Hepatocyte (in vitro differentiated cells): ENCODE measurements around the gene DBN1. TPM values are rescaled to one million over a fixed set of nuclear protein-coding genes. Genes with fewer than 3 reads are reported as not detected.

ENCODE experiments used
- DNase-seq: peaks from one replicate; pipeline ENCODE4 v3.0.0-alpha.2; 2016; ENCODE audit warnings: low spot score
- H2AFZ ChIP-seq: fragments of 200-600 bp; sonication (generic); 2 replicates; pipeline ENCODE4 v1.6.0; 2016; ENCODE audit warnings: antibody characterized with exemption, mild to moderate bottlenecking
- H3K27ac ChIP-seq: fragments of 200-600 bp; sonication (generic); 2 replicates; pipeline ENCODE4 v1.5.1; 2016; ENCODE audit warnings: mild to moderate bottlenecking
- H3K27me3 ChIP-seq: fragments of 200-600 bp; sonication (generic); 2 replicates; pipeline ENCODE4 v1.6.1; 2016
- H3K36me3 ChIP-seq: fragments of 200-600 bp; sonication (generic); replicated peaks from 2 replicates; pipeline ENCODE4 v1.5.1; 2016; ENCODE audit warnings: low read depth; ENCODE audit not compliant: insufficient read depth
- H3K4me1 ChIP-seq: fragments of 200-600 bp; sonication (generic); 2 replicates; pipeline ENCODE4 v1.5.1; 2016; ENCODE audit warnings: mild to moderate bottlenecking, moderate library complexity; ENCODE audit not compliant: insufficient read depth
- H3K4me2 ChIP-seq: fragments of 200-600 bp; sonication (generic); 2 replicates; pipeline ENCODE4 v1.6.0; 2016
- H3K4me3 ChIP-seq: fragments of 200-600 bp; sonication (generic); 2 replicates; pipeline ENCODE4 v1.5.1; 2016; ENCODE audit warnings: mild to moderate bottlenecking
- H3K79me2 ChIP-seq: fragments of 200-600 bp; sonication (generic); 2 replicates; pipeline ENCODE4 v1.6.0; 2017; ENCODE audit warnings: mild to moderate bottlenecking
- H3K9me2 ChIP-seq: fragments of 200-600 bp; sonication (generic); replicated peaks from 2 replicates; pipeline ENCODE4 v1.6.0; 2017; ENCODE audit warnings: mild to moderate bottlenecking; ENCODE audit not compliant: insufficient read depth
- H3K9me3 ChIP-seq: fragments of 200-600 bp; sonication (generic); 2 replicates; pipeline ENCODE4 v1.5.1; 2016; ENCODE audit warnings: low read depth, mild to moderate bottlenecking
- H4K20me1 ChIP-seq: fragments of 200-600 bp; sonication (generic); 2 replicates; pipeline ENCODE4 v1.6.0; 2016; ENCODE audit warnings: mild to moderate bottlenecking; ENCODE audit not compliant: insufficient read depth, poor library complexity, severe bottlenecking
- EZH2 ChIP-seq: fragments of 200-600 bp; sonication (generic); IDR thresholded peaks from 2 replicates; pipeline ENCODE4 v1.6.1; 2016; ENCODE audit warnings: antibody characterized with exemption, mild to moderate bottlenecking, borderline replicate concordance
- EZH2phosphoT487 ChIP-seq: fragments of 200-600 bp; sonication (generic); IDR thresholded peaks from one replicate; pipeline ENCODE4 v1.6.1; 2018; ENCODE audit warnings: antibody characterized with exemption, mild to moderate bottlenecking, low read depth, moderate library complexity; ENCODE audit not compliant: unreplicated experiment, severe bottlenecking
- WGBS: methylation state at CpG from one replicate; pipeline ENCODE4 v1.1.6; 2016; ENCODE audit warnings: low lambda C conversion rate; ENCODE audit errors: missing lambda C conversion rate; 5-methylcytosine and 5-hydroxymethylcytosine counted together
- polyA plus RNA-seq: library from polyadenylated mRNA; unstranded; fragments of >200 nt; fragmentation: Nextera tagmentation; extraction: Ambion mirVana; gene quantifications from 2 replicates; pipeline ENCODE4 v1.2.1, GENCODE V29; 2016
- total RNA-seq: library from RNA; depleted of rRNA; stranded (reverse); fragments of >200 nt; gene quantifications from 2 replicates; pipeline ENCODE4 v1.2.3, GENCODE V29; 2014
- TF ChIP-seq, protein P1 (sequence below): fragments of 200-600 bp; sonication (generic); IDR thresholded peaks from 2 replicates; pipeline ENCODE4 v1.5.1; 2016; ENCODE audit warnings: antibody characterized with exemption, mild to moderate bottlenecking; ENCODE audit not compliant: poor library complexity

The DBN1 gene
- total and polyA plus RNA-seq, 2 experiments from 2014 or later, result 107 to 122 TPM

DNA sequence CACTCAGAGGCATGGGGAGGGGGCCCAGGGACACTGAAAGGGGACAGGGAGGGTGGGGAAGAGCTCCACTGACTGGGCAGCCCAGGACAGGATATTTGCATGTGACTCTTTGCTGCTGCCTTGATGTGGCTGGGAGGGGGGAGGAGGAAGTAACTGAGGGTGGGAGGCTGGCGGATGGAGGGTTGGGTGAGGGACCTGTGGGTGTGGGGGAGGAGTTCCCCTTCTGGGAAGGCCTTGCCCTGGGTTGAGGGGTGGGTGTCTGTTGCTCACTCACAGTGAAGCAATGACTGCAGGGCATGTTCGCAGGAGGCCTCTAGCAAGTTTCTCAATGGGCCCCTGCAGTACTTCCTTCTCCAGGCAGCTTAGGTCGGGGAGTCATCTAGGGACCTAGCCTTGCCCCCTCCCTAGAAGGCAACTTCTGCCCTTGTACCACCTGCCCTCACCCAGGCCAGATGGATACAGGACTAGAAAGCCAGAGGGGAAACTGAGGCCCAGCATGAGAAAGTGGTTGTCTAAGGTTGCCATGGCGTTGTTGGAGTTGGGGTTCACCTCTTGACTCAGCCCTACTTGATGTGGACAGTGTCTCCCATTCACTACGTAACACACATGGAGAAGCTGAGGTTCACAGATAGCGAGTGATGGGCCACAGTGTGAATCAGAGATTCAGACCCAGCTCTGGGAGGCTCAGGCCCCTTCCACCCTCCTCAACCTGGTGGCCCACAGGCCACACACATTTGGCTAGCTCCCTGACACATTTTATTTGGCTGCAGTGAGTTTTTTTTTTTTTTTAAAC is 44.0 kb downstream of the DBN1 start:
- Histone ChIP-seq H3K4me1 (peaks cover 9% of the 10 kb centered on the region), H3K79me2 (peaks cover 29% of the 10 kb centered on the region)

GRCh38 chr5:177428574-177429217 is 44.7 kb downstream of the DBN1 start:
- TF ChIP-seq EZH2 (no peak), EZH2phosphoT487 (no peak)
- TF ChIP-seq, protein P1, sequence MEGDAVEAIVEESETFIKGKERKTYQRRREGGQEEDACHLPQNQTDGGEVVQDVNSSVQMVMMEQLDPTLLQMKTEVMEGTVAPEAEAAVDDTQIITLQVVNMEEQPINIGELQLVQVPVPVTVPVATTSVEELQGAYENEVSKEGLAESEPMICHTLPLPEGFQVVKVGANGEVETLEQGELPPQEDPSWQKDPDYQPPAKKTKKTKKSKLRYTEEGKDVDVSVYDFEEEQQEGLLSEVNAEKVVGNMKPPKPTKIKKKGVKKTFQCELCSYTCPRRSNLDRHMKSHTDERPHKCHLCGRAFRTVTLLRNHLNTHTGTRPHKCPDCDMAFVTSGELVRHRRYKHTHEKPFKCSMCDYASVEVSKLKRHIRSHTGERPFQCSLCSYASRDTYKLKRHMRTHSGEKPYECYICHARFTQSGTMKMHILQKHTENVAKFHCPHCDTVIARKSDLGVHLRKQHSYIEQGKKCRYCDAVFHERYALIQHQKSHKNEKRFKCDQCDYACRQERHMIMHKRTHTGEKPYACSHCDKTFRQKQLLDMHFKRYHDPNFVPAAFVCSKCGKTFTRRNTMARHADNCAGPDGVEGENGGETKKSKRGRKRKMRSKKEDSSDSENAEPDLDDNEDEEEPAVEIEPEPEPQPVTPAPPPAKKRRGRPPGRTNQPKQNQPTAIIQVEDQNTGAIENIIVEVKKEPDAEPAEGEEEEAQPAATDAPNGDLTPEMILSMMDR, result no peak
- H3K9me2 ChIP-seq, result no peaks in the 10 kb centered on the region
- peaks cover 4% of the 10 kb centered on the region for H4K20me1 ChIP-seq
- peaks cover 9% of the 10 kb centered on the region for H3K4me1 ChIP-seq
- WGBS, result 92% methylated on average over 10 of the region's 10 CpGs
- H3K9me3 ChIP-seq, result no peaks in the 10 kb centered on the region
- no peak overlapping the region for H3K4me2 ChIP-seq
- no peak overlapping the region for H2AFZ ChIP-seq
- H3K27me3 ChIP-seq, result no peaks in the 10 kb centered on the region
- H3K4me3 ChIP-seq, result no peak overlapping the region
- H3K36me3 ChIP-seq, result no peaks in the 10 kb centered on the region
- H3K27ac ChIP-seq, result no peak overlapping the region
- H3K79me2 ChIP-seq, result peaks cover 29% of the 10 kb centered on the region
- no peak for DNase-seq

More for the DNA sequence above, 44.0 kb downstream of the DBN1 start:
- Histone ChIP-seq H2AFZ (no peak overlapping the region), H3K9me3 (no peaks in the 10 kb centered on the region), H3K27ac (no peak overlapping the region), H4K20me1 (peaks cover 4% of the 10 kb centered on the region), H3K4me2 (no peak overlapping the region), H3K27me3 (no peaks in the 10 kb centered on the region), H3K9me2 (no peaks in the 10 kb centered on the region), H3K4me3 (no peak overlapping the region), H3K36me3 (no peaks in the 10 kb centered on the region)
- no peak for DNase-seq
- WGBS, result 87% methylated on average over 6 of the region's 6 CpGs
- TF ChIP-seq EZH2phosphoT487, result no peak
- TF ChIP-seq, protein P1, result no peak
- no peak for TF ChIP-seq EZH2

- H3K79me2 ChIP-seq, result peaks cover 29% of the 10 kb centered on the region
- no peaks in the 10 kb centered on the region for H3K36me3 ChIP-seq
- H3K9me2 ChIP-seq, result no peaks in the 10 kb centered on the region
- H3K4me3 ChIP-seq, result no peak overlapping the region
- no peak overlapping the region for H2AFZ ChIP-seq
- DNase-seq, result no peak
- H3K9me3 ChIP-seq, result no peaks in the 10 kb centered on the region
- no peak for TF ChIP-seq EZH2phosphoT487
- H3K4me2 ChIP-seq, result peak overlapping the region; percentile 97
- H3K27ac ChIP-seq, result no peak overlapping the region
- peaks cover 4% of the 10 kb centered on the region for H4K20me1 ChIP-seq
- H3K27me3 ChIP-seq, result no peaks in the 10 kb centered on the region
- H3K4me1 ChIP-seq, result peaks cover 9% of the 10 kb centered on the region
- 93% methylated on average over 11 of the region's 11 CpGs for WGBS
These were observed 45.4 kb downstream of the DBN1 start for GRCh38 chr5:177427919-177428573.
